NCI-H1417 (cell line): ENCODE data around the gene CALD1.
"Not testable (repeated sequence)": the region's sequence is repeated elsewhere in the genome, so short reads cannot be mapped to it uniquely, and the experiment has no call there.

Experiments
- DNase-seq, 3 experiments: peaks; one replicate each; lab custom pipeline; 2025; lab: John Stamatoyannopoulos, UW

Gene CALD1

DNA sequence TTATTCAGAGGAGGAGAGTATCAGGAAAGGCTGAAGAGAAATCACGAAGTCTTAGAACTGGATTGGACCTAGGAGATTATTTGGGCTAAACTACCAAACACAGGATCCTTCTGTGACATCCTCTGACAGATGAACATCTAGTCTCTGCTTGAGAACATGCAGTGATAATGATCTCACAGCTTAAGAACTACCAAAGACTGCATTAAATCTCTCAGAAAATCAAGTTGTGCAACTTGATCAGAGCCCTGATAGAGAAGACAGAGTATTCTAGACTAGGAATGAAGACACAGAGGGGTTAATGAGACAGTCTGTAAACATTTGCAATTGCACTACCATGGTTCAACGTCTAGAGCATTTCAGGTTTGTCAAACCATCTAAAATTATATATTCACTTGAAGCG lies 169.7 kb downstream of the CALD1 start:
- DNase-seq = no peak

DNA sequence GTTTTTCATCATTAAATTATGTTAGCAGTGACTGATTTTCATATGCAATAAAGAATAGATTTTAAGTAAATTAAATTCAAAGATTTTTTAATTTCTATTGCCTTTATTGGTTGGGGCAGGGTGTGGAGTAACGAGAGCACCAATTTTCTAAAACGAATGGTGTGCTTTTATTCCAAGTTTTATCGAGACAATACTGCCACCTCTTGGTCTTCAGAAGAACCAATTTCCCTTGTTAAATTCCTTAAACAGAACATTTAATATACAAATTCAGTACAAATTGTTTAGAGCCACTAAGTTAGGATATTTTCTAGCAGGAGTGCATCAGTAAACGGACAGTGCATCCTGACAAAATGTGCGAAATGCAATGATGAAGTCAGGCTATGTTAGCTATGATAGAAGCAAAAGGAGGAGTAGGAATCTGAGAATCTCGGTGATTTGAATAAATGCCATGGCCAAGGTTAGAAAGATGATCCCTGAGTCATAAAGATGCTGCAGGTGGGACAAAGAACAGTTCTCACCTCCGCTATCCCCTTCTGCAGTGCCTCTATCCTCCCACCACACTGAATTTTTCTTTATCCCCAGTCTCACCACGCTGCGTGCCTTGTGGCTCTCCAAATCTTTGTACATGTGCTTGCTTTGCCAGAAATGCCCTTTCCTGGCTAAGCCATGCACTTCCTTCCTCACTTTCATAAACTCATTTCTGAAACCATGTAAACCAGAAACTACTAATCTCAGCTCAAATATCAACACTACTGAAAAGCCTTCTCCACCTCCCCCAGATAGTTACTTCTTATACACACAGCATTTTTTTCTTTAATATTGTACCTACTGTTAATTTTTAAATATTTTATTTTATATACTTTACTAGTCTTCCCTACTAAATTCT lies 175.0 kb downstream of the CALD1 start:
- peak; percentile 35 to 63 (median 41) for DNase-seq

DNA sequence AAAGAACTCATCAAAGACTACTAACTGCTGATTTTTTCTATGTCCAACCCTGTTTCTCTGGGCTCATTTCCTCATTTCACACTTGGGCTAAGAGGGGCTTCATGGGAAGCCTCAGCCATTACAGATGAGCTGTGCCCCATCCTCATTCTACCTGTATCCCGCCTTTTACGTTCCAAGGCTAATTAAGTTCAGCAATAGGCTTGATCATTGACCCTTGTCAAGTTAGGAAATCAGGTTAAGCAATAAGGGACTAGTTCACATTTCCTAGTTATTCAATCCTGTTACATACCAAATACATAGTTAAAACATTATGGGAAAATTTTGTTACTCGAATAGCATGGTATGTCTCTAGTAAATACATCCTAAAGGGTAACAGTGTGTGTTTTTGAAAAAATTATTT lies 177.6 kb downstream of the CALD1 start:
- DNase-seq = no peak

DNA sequence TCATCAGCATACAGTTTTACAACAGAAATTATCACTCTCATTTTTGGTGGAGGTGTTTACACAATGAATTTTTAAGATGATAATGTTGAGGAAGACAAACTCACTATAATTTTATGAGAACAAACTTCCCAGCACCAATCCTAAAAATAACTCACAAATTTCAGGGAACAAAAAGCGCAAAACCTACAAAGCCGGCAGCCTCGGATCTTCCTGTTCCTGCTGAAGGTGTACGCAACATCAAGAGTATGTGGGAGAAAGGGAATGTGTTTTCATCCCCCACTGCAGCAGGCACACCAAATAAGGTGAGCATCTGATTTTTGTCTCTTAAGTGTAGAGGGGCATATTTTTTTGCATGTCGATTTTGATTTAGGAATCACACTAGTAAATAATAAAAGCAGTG lies 180.4 kb downstream of the CALD1 start:
- DNase-seq = no peak

DNA sequence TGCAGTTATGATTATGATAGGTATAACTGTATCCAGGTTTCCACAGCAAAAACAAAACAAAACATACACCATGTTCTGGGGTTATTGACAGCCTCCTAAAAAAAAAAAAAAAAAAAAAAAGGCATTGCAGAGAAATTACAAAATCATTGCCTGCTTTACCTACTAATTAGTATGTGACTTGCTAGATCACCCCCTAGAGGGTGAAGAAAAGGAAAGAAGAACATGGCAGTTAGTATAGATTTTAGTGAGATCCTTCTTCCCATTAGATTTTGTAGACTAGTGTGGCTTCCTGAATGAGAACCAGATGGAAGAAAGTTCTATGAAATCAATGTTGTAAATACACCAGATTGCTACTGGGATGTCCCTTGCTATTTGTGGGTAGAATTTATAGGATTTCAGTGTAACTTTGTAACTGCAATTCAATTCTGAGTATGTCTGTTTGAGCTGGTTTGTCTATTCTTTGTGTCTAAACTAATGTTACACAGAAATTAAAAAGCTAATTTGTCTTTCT lies 182.9 kb downstream of the CALD1 start:
- DNase-seq = no peak

DNA sequence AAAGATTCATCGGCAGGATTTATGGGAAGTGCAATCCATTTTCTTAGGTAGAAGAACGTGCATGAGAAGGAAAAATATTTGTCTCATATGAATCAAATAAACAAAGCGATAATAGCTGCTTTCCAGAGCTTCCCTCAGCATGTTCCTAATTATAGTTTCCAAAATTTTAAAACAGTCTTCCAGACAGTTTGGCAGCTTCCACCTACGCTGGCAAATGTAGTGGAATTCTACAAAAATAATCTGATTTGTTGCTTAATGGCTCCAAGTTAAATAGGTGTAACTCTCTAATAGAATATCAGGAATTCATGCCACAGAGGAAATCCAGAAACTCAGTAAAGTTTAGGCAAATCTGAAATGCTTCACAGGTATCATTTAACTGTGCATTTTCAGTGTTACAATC lies 183.6 kb downstream of the CALD1 start:
- DNase-seq = no peak

DNA sequence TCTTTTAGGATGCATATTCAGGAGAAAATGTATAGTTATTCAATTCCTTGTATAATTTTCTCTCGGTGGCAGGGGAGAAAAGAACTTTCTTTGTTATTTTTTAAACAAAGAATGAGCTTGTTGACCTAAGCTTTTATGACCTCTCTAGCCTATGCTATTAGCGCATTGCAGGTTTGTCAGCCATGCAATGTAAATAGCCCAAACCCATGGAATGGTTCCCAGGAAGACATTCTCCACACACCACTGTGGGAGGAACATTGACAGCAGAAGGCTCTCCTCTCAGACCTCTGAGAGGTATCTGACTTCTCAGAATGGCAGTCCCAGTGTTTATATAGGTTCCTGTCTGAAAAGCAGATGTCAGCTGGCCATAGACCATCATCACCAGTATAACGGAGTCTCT lies 187.3 kb downstream of the CALD1 start:
- DNase-seq = peak; percentile 16 to 76 (median 42)

DNA sequence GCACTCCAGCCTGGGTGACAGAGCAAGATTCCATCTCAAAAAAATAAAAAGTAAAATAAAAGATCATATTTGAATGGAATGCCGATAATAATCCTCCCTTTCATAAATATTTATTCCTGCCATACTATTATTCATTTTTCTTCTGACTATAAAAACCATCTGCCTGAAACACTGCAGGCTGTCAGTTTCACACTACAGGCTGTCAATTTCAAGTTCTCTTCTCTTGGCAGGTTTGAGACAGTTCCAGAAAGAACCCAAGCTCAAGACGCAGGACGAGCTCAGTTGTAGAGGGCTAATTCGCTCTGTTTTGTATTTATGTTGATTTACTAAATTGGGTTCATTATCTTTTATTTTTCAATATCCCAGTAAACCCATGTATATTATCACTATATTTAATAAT lies 188.7 kb downstream of the CALD1 start:
- no peak for DNase-seq

DNA sequence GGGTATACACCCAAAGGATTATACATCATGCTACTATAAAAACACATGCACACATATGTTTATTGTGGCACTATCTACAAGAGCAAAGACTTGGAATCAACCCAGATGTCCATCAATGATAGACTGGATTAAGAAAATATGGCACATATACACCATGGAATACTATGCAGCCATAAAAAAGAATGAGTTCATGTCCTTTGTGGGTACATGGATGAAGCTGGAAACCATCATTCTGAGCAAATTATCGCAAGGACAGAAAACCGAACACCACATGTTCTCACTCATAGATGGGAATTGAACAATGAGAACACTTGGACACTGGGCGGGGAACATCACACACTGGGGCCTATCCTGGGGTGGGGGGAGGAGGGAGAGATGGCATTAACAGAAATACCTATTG lies 202.2 kb downstream of the CALD1 start:
- DNase-seq = not testable (repeated sequence)

DNA sequence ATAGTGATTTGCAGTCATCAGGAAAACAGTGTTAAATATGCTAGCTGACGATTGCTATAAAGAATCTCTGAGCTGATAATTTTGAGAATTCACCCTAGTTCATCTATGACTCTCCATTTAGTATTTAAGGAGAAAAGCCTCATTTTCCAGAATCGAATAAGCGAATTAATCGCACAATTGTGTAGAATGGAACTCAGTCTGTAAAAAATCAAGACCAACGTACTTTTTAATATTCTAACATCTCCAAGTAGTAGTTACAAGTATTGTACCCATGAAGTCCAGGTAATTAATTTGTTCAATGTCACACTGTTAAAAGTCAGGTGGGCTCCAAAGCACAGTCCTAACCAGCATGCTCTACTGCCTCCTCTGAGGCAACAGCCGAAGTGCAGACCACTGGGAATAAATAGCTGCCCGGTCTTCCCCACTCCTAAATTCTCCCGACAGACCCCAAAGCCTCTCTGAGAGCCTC lies 206.5 kb downstream of the CALD1 start:
- no peak for DNase-seq

DNA sequence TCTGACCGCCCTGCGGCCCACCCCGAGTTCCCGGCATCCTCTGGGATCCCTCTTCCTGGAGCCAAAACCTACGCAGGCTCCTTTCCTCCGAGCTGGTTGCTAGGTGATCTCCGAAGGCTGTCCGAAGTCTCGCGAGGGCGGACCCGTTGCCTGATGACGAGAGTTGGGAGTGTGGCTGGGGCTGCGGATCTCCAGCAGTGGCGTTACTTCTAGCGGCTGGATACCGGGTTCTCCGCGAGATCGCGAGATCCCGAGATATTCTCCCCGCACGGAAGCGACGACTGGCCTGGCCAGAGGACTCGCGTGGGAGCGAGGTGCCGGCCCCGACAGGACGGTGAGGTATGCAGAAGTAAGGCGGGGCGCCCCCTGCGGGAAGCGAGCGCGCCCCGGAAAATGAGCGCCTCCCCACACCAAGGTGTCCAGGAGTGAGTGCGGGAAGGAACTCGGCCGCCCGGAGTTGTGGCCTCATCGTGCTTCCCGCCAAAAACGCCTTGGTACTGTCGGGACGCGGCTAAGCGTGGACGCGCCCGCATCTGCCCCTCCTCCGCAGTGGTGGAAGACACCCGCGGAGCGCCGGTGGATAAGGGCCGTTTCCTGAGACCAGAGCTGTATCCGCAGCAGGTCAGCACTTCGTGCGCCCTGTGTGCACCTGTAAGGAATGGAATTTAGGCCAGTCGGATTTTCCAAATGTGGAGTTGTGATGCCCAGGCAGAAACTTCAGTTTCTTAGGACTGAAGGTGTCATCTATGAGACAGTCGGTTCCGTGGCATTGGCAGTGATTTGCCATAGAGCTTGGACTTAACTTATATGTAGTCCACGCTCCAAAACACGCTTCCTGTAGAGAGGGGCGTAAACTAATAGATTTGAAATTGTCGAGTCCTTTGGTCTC lies 207.2 kb downstream of the CALD1 start, which contains the start of gene AGBL3:
AGBL3 (plus strand) TSS at position 146 of the 889 bp plus-strand sequence. CDS start 1,426 bp downstream, outside the sequence.
- peak; percentile 97 to 99 (median 98) for DNase-seq

DNA sequence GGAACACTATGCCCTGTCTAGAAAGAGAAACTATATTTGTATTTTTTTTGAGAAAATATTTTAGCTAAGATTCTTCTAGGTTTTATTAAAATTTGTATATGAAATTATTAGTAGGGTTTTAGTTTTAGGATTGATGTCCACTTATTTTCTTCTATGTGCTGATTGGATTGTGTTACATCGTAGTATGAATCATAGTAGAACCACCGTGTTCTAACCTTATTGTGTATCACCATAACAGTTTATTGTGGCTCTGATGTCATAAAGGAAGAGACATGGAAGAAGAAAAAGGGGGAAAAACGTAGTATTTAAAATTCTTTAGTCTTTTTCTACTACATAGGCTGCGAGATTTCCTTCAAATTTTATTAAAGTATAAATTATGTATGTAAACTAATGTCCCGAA lies 208.7 kb downstream of the CALD1 start:
- DNase-seq = no peak

DNA sequence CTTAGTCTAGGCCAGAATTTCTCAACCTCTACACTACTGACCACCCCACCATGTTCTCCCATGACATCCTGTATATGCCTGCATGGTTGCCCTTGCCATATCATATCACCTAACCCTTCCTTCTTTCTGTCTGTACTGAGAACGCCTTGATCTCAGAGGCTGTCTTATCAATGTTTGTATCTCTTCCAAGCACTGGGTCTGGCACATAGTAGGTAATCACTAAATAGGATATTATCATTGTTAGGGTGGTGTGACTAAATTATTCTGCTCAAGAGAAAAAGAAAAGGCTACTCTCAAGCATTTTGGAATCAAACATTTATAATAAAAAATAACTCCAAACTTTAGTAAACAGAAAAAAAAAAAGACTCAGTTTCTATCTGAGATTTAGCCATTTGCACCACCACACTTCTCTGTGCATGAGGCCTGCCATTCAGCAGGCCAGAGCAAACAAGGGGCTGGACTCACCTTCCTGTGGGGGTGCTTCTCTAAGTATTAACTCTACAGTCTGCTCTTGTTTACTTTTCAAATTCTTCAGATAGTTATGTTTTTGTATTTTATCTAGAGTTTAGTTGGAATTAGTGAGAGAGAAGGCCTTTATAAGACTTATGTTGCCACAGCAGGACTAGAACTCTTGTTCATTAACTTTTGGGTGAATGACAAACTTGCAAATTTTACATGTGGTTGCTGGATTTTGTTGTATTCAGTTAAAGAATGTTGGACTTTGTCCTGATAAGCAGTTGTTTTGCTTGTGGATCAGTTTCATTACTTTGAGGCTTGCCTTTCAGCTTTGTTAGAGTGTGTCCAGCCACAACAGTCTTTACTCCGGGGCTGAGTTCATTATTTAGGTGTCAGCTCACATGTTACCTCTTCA lies 212.3 kb downstream of the CALD1 start:
- no peak for DNase-seq

DNA sequence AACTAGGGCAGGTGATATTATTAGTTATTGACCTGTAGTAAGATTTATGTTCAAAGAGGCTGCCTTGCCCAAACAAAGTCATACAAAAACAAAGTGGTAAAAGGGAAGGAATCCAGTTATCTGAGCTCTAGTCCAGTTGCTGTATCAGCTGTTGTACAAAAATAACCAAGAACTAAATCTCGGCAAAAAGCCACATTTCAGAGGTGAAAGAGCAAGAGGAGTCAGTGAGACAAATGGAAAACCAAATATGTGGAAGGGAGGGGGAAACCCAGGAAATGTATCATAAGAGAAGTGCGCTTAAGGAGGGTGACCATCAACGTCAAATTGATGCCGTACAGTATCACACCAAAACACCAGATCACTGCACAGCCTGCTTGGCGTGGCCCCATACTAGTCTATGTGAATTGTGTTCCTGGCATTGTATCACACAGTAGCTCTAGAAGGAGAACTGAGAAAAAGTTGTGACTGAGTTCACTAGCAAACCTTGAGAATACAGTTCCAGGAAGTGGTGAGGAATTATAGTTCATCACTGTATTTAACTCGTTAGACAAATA lies 213.3 kb downstream of the CALD1 start:
- no peak for DNase-seq

DNA sequence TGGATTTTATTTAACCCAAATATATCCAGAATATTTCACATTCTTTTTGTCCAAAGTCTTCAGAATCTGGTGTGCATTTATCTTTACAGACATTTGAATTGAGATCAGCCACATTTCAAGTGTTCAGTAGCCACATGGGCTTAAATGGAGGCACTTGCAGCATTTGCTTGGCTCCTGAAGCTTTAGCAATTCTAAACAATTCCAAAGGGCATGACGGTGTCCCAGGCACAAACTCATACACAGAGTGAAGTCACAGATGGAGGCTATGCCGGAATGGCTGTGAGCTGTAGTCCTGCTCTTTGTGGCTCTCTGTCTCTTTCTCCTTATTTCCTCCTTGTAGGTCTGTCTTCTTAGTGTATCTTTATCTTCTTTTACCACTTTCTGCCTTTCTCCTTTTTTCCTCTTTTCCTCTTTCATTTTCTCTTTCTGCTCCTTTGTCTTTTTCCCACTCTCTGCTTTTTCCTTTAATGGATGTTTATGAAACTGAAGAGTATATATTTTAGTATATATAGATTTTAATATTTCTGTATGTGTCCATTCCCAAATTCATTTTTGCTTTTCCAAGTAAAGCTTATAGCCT lies 214.5 kb downstream of the CALD1 start:
- no peak for DNase-seq

DNA sequence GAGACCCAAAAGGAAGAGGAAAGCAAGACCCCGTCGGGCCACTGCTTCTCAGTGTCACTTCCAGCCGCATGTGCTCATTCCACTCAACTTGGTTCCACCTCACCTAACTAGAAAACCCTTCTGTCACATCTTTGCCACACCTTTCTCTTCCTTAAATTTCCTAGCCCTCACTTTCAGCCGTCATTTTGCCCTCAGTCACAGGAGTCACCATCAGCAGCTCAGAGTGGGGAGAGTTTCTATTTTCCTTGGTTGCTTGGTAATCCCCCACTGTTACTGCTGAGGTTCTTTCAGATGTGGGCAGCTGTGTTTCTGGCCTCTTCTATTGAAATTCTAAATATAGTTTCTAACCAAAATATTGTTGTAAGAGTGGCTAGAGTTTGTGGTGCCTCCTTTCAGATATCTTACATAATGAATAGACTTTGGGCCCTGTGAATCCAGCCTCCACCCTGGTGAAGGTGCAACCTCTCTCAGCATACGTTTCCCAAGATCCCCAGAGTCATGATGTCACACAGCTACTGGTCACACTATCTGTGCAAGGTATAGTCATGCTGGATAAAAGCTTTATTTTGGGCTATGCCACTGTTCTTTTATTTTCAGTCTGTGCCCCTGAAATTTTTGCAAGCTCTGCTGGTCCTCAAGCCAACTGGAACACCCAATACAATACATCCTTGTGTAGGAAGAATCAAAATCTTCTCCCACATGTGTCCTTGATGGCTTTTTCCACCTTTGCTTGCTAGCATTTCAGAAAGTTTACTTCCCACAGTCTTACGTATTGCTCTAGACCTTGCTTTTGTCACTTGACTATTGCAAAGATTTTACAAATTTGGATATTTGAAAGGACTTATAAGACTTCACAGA lies 216.0 kb downstream of the CALD1 start:
- DNase-seq = no peak

DNA sequence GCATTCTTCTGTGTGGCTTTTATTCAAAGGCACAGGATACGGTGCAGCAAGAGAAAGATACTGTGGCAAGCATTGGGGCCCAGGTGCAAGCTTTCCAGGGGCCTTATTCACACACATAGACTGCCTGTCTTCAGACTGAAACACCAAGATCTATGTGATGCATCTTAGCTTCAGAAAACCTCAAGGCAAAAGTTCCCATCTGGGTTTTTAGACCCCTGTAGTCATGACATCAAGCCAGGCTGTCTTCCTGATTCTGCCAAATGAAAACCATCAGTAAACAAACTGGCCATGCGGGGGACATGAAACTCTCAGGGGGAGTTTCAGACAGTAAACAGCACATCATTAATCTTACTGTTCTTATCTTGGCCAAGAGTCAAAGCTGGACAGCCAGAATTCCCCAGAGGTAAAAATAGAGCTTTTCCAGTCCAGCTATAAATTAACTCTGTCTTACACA lies 216.7 kb downstream of the CALD1 start:
- peak in 1 of 3 experiments; percentile 20 for DNase-seq

DNA sequence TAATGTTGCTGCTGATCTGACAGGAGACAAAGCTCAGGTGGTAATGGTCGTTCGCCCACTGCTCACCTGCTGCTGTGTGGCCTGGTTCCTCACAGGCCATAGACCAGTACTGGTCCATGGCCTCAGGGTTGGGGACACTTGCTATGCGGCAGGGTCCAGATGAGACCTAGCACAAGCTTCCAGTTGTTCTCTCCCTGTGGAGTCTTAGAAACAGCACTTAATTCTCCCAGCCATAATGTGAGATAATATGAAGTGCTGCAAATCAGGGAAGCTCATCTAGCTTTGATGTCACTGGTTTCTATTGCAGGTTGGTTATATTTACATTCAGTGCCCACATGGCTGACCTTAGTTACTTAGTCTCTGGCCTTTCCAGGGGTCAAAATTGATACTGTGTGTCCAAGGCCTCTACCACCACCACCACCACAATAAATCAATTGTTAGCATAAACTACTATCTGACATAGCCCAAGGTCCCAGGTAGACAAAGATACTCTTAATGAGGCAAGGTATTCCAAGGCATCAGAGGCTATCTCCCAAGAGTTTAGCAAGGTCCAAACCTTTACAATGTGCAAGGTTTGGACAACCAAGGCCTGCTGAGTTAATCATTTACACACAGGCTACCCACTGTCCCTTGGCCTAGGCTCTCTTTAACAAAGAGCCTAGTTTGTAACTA lies 217.9 kb downstream of the CALD1 start:
- no peak for DNase-seq

DNA sequence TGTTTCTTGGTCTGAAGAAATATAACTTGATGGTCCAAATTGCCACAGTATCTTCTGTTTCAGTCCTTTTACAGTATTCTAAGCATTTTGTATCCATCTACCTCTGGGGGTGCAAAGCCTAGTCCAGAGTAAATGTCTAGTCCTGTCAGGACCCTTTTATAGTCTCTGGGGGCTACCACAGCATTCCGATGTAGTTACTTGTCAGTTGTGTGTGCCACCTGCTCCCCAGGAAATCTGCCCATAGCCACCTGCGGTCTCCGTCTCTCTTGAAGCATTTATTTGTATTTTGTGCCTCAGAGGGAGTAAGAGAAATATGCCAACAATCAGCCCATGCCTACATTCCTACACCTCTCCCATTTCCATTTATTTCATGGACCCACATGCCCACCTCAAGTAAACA lies 219.7 kb downstream of the CALD1 start:
- no peak for DNase-seq
